CD14-positive monocyte (primary cell): Measurements from ENCODE around the gene FOXK2. TPM values are rescaled to one million over a fixed set of nuclear protein-coding genes. Genes with fewer than 3 reads are reported as not detected.
A peak's percentile ranks its signal among the peaks of the same experiment; 100 is the strongest.

Experiments used
- DNase-seq, 3 donors: peaks; one replicate each; pipeline ENCODE4 v3.0.0-alpha.2; 2011 to 2022
- H2AFZ ChIP-seq: 2 replicates; pipeline ENCODE4 v1.6.0; 2012; ENCODE audit warnings: mild to moderate bottlenecking, low read depth, low read length, inconsistent platforms; ENCODE audit not compliant: insufficient read depth, poor library complexity, severe bottlenecking
- H3K27ac ChIP-seq, 2 donors: 1 replicate in 1 of 2; 2 replicates in 1 of 2; pipeline ENCODE4 v1.5.1; 2012 to 2013; ENCODE audit warnings: low read length in 2 of 2, control low read depth in 1 of 2, inconsistent platforms in 1 of 2, low read depth in 1 of 2, mild to moderate bottlenecking in 1 of 2
- H3K27me3 ChIP-seq, 2 donors: one replicate each; pipeline versions ENCODE4 v1.6.0 to v1.6.1; 2011 to 2013; ENCODE audit warnings: low read length in 2 of 2; ENCODE audit not compliant: control insufficient read depth in 2 of 2, insufficient read depth in 2 of 2
- H3K36me3 ChIP-seq, 2 donors: replicated peaks in 1 of 2; 1 replicate in 1 of 2; 2 replicates in 1 of 2; pipeline versions ENCODE4 v1.5.1 to v1.6.1; 2012 to 2013; ENCODE audit warnings: low read length in 2 of 2, control low read depth in 1 of 2, inconsistent platforms in 1 of 2, mild to moderate bottlenecking in 1 of 2; ENCODE audit not compliant: insufficient read depth in 2 of 2, control insufficient read depth in 1 of 2
- H3K4me1 ChIP-seq, 2 donors: 1 replicate in 1 of 2; 2 replicates in 1 of 2; pipeline versions ENCODE4 v1.5.1 to v1.6.1; 2012 to 2013; ENCODE audit warnings: low read length in 2 of 2, control low read depth in 1 of 2, inconsistent platforms in 1 of 2, mild to moderate bottlenecking in 1 of 2, moderate library complexity in 1 of 2; ENCODE audit not compliant: insufficient read depth in 2 of 2, control insufficient read depth in 1 of 2
- H3K4me2 ChIP-seq: replicated peaks from 2 replicates; pipeline ENCODE3; 2012; ENCODE audit warnings: low read length, moderate library complexity, mild to moderate bottlenecking; ENCODE audit not compliant: poor library complexity, severe bottlenecking; ENCODE audit errors: extremely low read depth
- H3K4me3 ChIP-seq, 3 experiments: fragments of 200-600 bp in 1 of 3; sonication (generic) in 1 of 3; replicated peaks in 1 of 3; 1 replicate in 2 of 3; 2 replicates in 1 of 3; pipeline ENCODE4 v1.5.1; 2011 to 2013; ENCODE audit warnings: low read length in 3 of 3, mild to moderate bottlenecking in 3 of 3, control low read depth in 2 of 3, low read depth in 2 of 3, inconsistent platforms in 1 of 3, moderate library complexity in 1 of 3
- H3K79me2 ChIP-seq: 2 replicates; pipeline ENCODE4 v1.6.0; 2012; ENCODE audit warnings: mild to moderate bottlenecking, control low read depth, inconsistent platforms, low read length, moderate library complexity; ENCODE audit not compliant: insufficient read depth
- H3K9ac ChIP-seq: 2 replicates; pipeline ENCODE4 v1.6.0; 2017; ENCODE audit warnings: low read length, mild to moderate bottlenecking; ENCODE audit not compliant: insufficient read depth, poor library complexity, severe bottlenecking
- H3K9me3 ChIP-seq, 2 donors: replicated peaks in 1 of 2; 1 replicate in 1 of 2; 2 replicates in 1 of 2; pipeline versions ENCODE4 v1.5.1 to v1.6.1; 2012 to 2013; ENCODE audit warnings: low read length in 2 of 2, control low read depth in 1 of 2; ENCODE audit not compliant: control insufficient read depth in 1 of 2, insufficient read depth in 1 of 2
- H4K20me1 ChIP-seq: 2 replicates; pipeline ENCODE4 v1.6.0; 2012; ENCODE audit warnings: mild to moderate bottlenecking, low read length, control low read depth, moderate library complexity; ENCODE audit not compliant: insufficient read depth
- H3K27ac Mint-ChIP-seq, 7 donors: one replicate each; pipeline ENCODE4 v1.8.0; 2020; ENCODE audit warnings: mild to moderate bottlenecking in 7 of 7, mixed read lengths in 7 of 7, moderate library complexity in 6 of 7, inconsistent platforms in 2 of 7
- H3K27me3 Mint-ChIP-seq, 3 donors: one replicate each; pipeline ENCODE4 v1.8.0; 2021 to 2022; ENCODE audit warnings: low read depth in 3 of 3, mild to moderate bottlenecking in 3 of 3, mixed read lengths in 3 of 3, moderate library complexity in 3 of 3, inconsistent platforms in 1 of 3
- H3K36me3 Mint-ChIP-seq, 2 donors: one replicate each; pipeline ENCODE4 v1.8.0; 2020; ENCODE audit warnings: mixed read lengths in 2 of 2, inconsistent platforms in 1 of 2, mild to moderate bottlenecking in 1 of 2
- H3K4me1 Mint-ChIP-seq: one replicate; pipeline ENCODE4 v1.8.0; 2020; ENCODE audit warnings: mild to moderate bottlenecking, mixed read lengths
- H3K4me3 Mint-ChIP-seq, 2 donors: one replicate each; pipeline ENCODE4 v1.8.0; 2020; ENCODE audit warnings: mild to moderate bottlenecking in 2 of 2, mixed read lengths in 2 of 2, moderate library complexity in 1 of 2
- H3K9me3 Mint-ChIP-seq, 7 donors: one replicate each; pipeline ENCODE4 v1.8.0; 2020 to 2022; ENCODE audit warnings: mixed read lengths in 7 of 7, mild to moderate bottlenecking in 6 of 7, moderate library complexity in 6 of 7, inconsistent platforms in 2 of 7
- CTCF ChIP-seq: fragments of 200-600 bp; IDR thresholded peaks from one replicate; pipeline ENCODE4 v1.8.0; 2022; ENCODE audit warnings: antibody characterized with exemption, mild to moderate bottlenecking
- WGBS: methylation state at CpG from one replicate; pipeline ENCODE4 v1.1.5; 2013; ENCODE audit warnings: missing lambda C conversion rate; ENCODE audit not compliant: insufficient coverage; 5-methylcytosine and 5-hydroxymethylcytosine counted together
- intact Hi-C, 2 donors: fragments of 100-400 bp; cut with micrococcal nuclease; formaldehyde crosslinking; loops; one replicate each; pipeline versions ENCODE4 v1.15.0 to v1.15.1; 2023
- polyA plus RNA-seq, 3 donors: library from polyadenylated mRNA; depleted of rRNA in 1 of 3; unstranded in 2 of 3; stranded (reverse) in 1 of 3; fragments of 300-500 nt in 2 of 3; fragments of >200 nt in 1 of 3; fragmentation: Illumina TruSeq in 2 of 3; gene quantifications; 1 replicate in 2 of 3; 2 replicates in 1 of 3; pipeline ENCODE4 v1.2.3, GENCODE V29; 2012 to 2021

FOXK2 gene
- polyA plus RNA-seq, 3 donors: 3.5 to 18.4 (median 4.7) TPM

- Mint-ChIP-seq H3K27me3 (no peaks in the 10 kb centered on the region), H3K27ac (peak overlapping the region in 2 of 7 donors; percentile 26 to 30), H3K9me3 (peaks cover 0 to 5% (median 3%) of the 10 kb centered on the region in 7 donors), H3K36me3 (peaks cover 49 to 84% of the 10 kb centered on the region in 2 donors), H3K4me3 (no peak overlapping the region), H3K4me1 (peaks cover 13% of the 10 kb centered on the region)
- peaks cover 0 to 2% of the 10 kb centered on the region in 2 donors for H3K9me3 ChIP-seq
- no peak for DNase-seq
- no peak for TF ChIP-seq CTCF
- no peak overlapping the region for H3K27ac ChIP-seq
- H3K79me2 ChIP-seq: peaks cover 65% of the 10 kb centered on the region
- H3K4me3 ChIP-seq: no peak overlapping the region
- H3K27me3 ChIP-seq: no peaks in the 10 kb centered on the region
- WGBS: 94% methylated on average over 8 of the region's 8 CpGs
- peaks cover 14 to 15% of the 10 kb centered on the region in 2 donors for H3K4me1 ChIP-seq
- H3K9ac ChIP-seq: no peak overlapping the region
- H3K4me2 ChIP-seq: no peak overlapping the region
- no peak overlapping the region for H2AFZ ChIP-seq
- peaks cover 71% of the 10 kb centered on the region for H4K20me1 ChIP-seq
- intact Hi-C loops: no loop called here
- H3K36me3 ChIP-seq: peaks cover 33 to 79% of the 10 kb centered on the region in 2 donors
These were observed 112.9 kb downstream of the FOXK2 start for GRCh38 chr17:82632451-82632850.

GRCh38 chr17:82633343-82633742 lies 113.8 kb downstream of the FOXK2 start:
- DNase-seq: no peak
- H3K9me3 ChIP-seq: peaks cover 0 to 7% of the 10 kb centered on the region in 2 donors
- H3K79me2 ChIP-seq: peaks cover 72% of the 10 kb centered on the region
- no peak overlapping the region for H3K4me3 Mint-ChIP-seq
- peaks cover 5 to 6% of the 10 kb centered on the region in 2 donors for H3K4me1 ChIP-seq
- H3K4me3 ChIP-seq: no peak overlapping the region
- intact Hi-C loops: no loop called here
- H3K27ac Mint-ChIP-seq: peak overlapping the region in 1 of 7 donors; percentile 18
- H4K20me1 ChIP-seq: peaks cover 73% of the 10 kb centered on the region
- H2AFZ ChIP-seq: no peak overlapping the region
- TF ChIP-seq CTCF: no peak
- peaks cover 38 to 86% of the 10 kb centered on the region in 2 donors for H3K36me3 ChIP-seq
- H3K27ac ChIP-seq: no peak overlapping the region
- peaks cover 4% of the 10 kb centered on the region for H3K4me1 Mint-ChIP-seq
- H3K27me3 ChIP-seq: no peaks in the 10 kb centered on the region
- H3K4me2 ChIP-seq: no peak overlapping the region
- H3K9me3 Mint-ChIP-seq: peaks cover 0 to 7% (median 5%) of the 10 kb centered on the region in 7 donors
- H3K36me3 Mint-ChIP-seq: peaks cover 51 to 90% of the 10 kb centered on the region in 2 donors
- no peak overlapping the region for H3K9ac ChIP-seq
- no peaks in the 10 kb centered on the region for H3K27me3 Mint-ChIP-seq
